Left lung (tissue), 10 donors: ENCODE results near the gene BPIFB6. TPM values are rescaled to one million over a fixed set of nuclear protein-coding genes. Genes with fewer than 3 reads are reported as not detected.

ENCODE experiments used
- ATAC-seq: fragments of 200-7000 bp; cut with Tn5 transposase; one replicate; pipeline ENCODE4 v1.9.1; 2020; ENCODE audit warnings: moderate library complexity
- DNase-seq, 4 donors: peaks; one replicate each; pipeline ENCODE4 v3.0.0-alpha.2; 2013 to 2020
- H3K27ac ChIP-seq, 2 donors: fragments of 200-600 bp; sonication (generic) in 1 of 2; one replicate each; pipeline versions ENCODE4 v1.5.0 to v1.8.0; 2020 to 2021
- H3K27me3 ChIP-seq, 2 donors: fragments of 200-600 bp; sonication (generic) in 1 of 2; one replicate each; pipeline versions ENCODE4 v1.5.0 to v1.8.0; 2020 to 2021
- H3K36me3 ChIP-seq, 2 donors: fragments of 200-600 bp; sonication (generic) in 1 of 2; one replicate each; pipeline versions ENCODE4 v1.5.0 to v1.8.0; 2020 to 2021
- H3K4me1 ChIP-seq, 2 donors: fragments of 200-600 bp; one replicate each; pipeline ENCODE4 v1.8.0; 2021
- H3K4me3 ChIP-seq, 2 donors: fragments of 200-600 bp; sonication (generic) in 1 of 2; one replicate each; pipeline versions ENCODE4 v1.5.0 to v1.8.0; 2020 to 2021; ENCODE audit warnings: mild to moderate bottlenecking in 1 of 2
- H3K9me3 ChIP-seq, 2 donors: fragments of 200-600 bp; sonication (generic) in 1 of 2; one replicate each; pipeline versions ENCODE4 v1.5.0 to v1.8.0; 2020 to 2021
- intact Hi-C, 2 donors: fragments of 100-400 bp; cut with DNase I; formaldehyde crosslinking; loops; one replicate each; pipeline versions ENCODE4 v1.11.2 to v1.14.2; 2022
- polyA plus RNA-seq, 6 donors: library from polyadenylated mRNA; unstranded; fragments of 120-200 nt; gene quantifications; one replicate each; pipeline ENCODE4 v1.2.1, GENCODE V29; 2013; ENCODE audit not compliant: insufficient read length in 6 of 6
- total RNA-seq, 2 donors: library from RNA; stranded (reverse); fragmentation: NEBNext Ultra II Directional; extraction: Animal tissue kit (Norgen Biotek cat#: 25700); gene quantifications; one replicate each; pipeline ENCODE4 v1.2.1, GENCODE V29; 2021
- TF ChIP-seq, protein P1 (sequence below), 2 donors: fragments of 200-600 bp; sonication (generic) in 1 of 2; IDR thresholded peaks; one replicate each; pipeline versions ENCODE4 v1.5.0 to v1.8.0; 2021; ENCODE audit warnings: antibody characterized with exemption in 2 of 2
- donor health status: DM: no; HTN: yes; CAD: no.
- donor health status: DM: no; HTN: no; CAD: no.

BPIFB6 gene
- total and polyA plus RNA-seq, 8 donors: not detected

GRCh38 chr20:32984631-32985354 is 46.7 kb upstream of the BPIFB6 start:
- no peaks in the 10 kb centered on the region for H3K36me3 ChIP-seq
- intact Hi-C loops: no loop called here
- H3K27me3 ChIP-seq: peaks cover 0 to 3% of the 10 kb centered on the region in 2 donors
- ATAC-seq: no peak
- TF ChIP-seq, protein P1, sequence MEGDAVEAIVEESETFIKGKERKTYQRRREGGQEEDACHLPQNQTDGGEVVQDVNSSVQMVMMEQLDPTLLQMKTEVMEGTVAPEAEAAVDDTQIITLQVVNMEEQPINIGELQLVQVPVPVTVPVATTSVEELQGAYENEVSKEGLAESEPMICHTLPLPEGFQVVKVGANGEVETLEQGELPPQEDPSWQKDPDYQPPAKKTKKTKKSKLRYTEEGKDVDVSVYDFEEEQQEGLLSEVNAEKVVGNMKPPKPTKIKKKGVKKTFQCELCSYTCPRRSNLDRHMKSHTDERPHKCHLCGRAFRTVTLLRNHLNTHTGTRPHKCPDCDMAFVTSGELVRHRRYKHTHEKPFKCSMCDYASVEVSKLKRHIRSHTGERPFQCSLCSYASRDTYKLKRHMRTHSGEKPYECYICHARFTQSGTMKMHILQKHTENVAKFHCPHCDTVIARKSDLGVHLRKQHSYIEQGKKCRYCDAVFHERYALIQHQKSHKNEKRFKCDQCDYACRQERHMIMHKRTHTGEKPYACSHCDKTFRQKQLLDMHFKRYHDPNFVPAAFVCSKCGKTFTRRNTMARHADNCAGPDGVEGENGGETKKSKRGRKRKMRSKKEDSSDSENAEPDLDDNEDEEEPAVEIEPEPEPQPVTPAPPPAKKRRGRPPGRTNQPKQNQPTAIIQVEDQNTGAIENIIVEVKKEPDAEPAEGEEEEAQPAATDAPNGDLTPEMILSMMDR (IDR thresholded peaks at IDR 0.05): no peak
- H3K4me1 ChIP-seq: no peaks in the 10 kb centered on the region
- DNase-seq: no peak
- no peaks in the 10 kb centered on the region for H3K9me3 ChIP-seq
- no peak overlapping the region for H3K27ac ChIP-seq
- no peak overlapping the region for H3K4me3 ChIP-seq

- TF ChIP-seq, protein P1 (IDR thresholded peaks at IDR 0.05): no peak
- Histone ChIP-seq H3K36me3 (no peaks in the 10 kb centered on the region), H3K4me3 (no peak overlapping the region), H3K27ac (no peak overlapping the region), H3K27me3 (peaks cover 0 to 9% of the 10 kb centered on the region in 2 donors), H3K9me3 (no peaks in the 10 kb centered on the region), H3K4me1 (no peaks in the 10 kb centered on the region)
- DNase-seq: no peak
- intact Hi-C loops: no loop called here
- no peak for ATAC-seq
Observed at GRCh38 chr20:32985596-32985995, 45.9 kb upstream of the BPIFB6 start.

- intact Hi-C loops: no loop called here
- peaks cover 0 to 9% of the 10 kb centered on the region in 2 donors for H3K27me3 ChIP-seq
- no peak overlapping the region for H3K27ac ChIP-seq
- no peaks in the 10 kb centered on the region for H3K4me1 ChIP-seq
- ATAC-seq: no peak
- DNase-seq: no peak
- H3K4me3 ChIP-seq: no peak overlapping the region
- TF ChIP-seq, protein P1 (IDR thresholded peaks at IDR 0.05): no peak
- H3K9me3 ChIP-seq: no peaks in the 10 kb centered on the region
- H3K36me3 ChIP-seq: no peaks in the 10 kb centered on the region
Observed at GRCh38 chr20:32986331-32986966, 45.0 kb upstream of the BPIFB6 start.

DNA sequence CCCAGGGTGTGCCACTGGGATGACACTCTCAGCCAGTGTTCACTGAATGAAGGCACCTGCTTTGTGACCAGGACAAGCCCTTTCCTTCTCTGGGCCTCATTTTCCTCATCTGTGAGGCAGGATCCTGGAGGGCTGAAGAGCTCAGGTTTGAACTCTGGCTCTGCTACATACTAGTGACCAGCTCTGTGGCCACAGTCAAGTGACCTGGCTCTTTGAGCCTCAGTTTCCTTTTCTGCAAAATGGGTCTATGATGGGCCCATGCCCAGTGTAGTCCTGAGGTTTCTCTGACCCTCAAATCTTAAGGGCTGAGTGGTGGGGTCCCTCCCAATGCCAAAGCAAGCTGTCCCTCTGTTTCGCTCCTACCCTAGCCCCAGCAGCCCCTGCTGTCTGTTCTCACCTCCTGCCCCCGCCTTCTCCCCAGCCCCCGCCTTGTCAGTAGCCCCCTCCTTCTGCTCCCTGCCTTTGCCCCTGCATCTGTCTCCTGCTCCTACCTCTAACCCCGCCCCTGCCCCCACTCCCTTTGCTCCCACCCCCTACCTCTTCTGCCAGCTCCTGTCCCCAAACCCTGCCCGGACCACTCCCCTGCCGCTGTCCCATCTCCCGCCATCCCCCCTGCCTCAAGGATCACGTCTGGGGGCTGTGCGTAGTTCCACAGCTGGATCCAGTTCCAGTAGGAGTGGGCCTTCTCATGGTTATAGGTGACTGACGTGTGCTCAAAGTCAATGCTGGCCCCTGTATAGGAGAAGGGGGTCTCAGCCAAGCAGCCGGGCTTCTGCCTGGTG is 44.2 kb upstream of the BPIFB6 start:
- no peak for DNase-seq
- TF ChIP-seq, protein P1 (IDR thresholded peaks at IDR 0.05): no peak
- Histone ChIP-seq H3K4me1 (no peaks in the 10 kb centered on the region), H3K27ac (no peak overlapping the region), H3K36me3 (no peaks in the 10 kb centered on the region), H3K27me3 (peaks cover 0 to 9% of the 10 kb centered on the region in 2 donors), H3K4me3 (no peak overlapping the region), H3K9me3 (no peaks in the 10 kb centered on the region)
- ATAC-seq: no peak
- intact Hi-C loops: no loop called here

- TF ChIP-seq, protein P1 (IDR thresholded peaks at IDR 0.05): no peak
- intact Hi-C loops: no loop called here
- no peak for ATAC-seq
- Histone ChIP-seq H3K4me3 (no peak overlapping the region), H3K27ac (no peak overlapping the region), H3K36me3 (no peaks in the 10 kb centered on the region), H3K9me3 (no peaks in the 10 kb centered on the region), H3K4me1 (no peaks in the 10 kb centered on the region), H3K27me3 (peaks cover 0 to 9% of the 10 kb centered on the region in 2 donors)
- DNase-seq: no peak
Observed at GRCh38 chr20:32988008-32988407, 43.4 kb upstream of the BPIFB6 start.
